GM10248 (cell line): ENCODE data around the gene VENTX.
"Not testable (repeated sequence)": the region's sequence is repeated elsewhere in the genome, so short reads cannot be mapped to it uniquely, and the experiment has no call there.

Source experiments
- CTCF ChIA-PET: fragments of 300-600 bp; sonication (Branson Sonifier 250); formaldehyde crosslinking; extraction: SDS; loops from one replicate; lab custom pipeline; 2021; ENCODE audit warnings: antibody characterized with exemption; lab: Yijun Ruan, JAX
- POLR2A ChIA-PET: fragments of 350-650 bp; sonication (Branson Sonifier 250); formaldehyde crosslinking; extraction: SDS; loops from one replicate; lab custom pipeline; 2020; ENCODE audit warnings: antibody characterized with exemption; lab: Yijun Ruan, JAX
- DNase-seq: peaks from one replicate; pipeline ENCODE4 v3.0.0; 2012; ENCODE audit errors: extremely low spot score
- CTCF ChIP-seq: IDR thresholded peaks from 2 replicates; pipeline ENCODE4 v1.5.1; 2012; ENCODE audit warnings: mild to moderate bottlenecking, low read depth; ENCODE audit errors: extremely low read depth, missing control alignments, control extremely low read depth

VENTX gene

DNA sequence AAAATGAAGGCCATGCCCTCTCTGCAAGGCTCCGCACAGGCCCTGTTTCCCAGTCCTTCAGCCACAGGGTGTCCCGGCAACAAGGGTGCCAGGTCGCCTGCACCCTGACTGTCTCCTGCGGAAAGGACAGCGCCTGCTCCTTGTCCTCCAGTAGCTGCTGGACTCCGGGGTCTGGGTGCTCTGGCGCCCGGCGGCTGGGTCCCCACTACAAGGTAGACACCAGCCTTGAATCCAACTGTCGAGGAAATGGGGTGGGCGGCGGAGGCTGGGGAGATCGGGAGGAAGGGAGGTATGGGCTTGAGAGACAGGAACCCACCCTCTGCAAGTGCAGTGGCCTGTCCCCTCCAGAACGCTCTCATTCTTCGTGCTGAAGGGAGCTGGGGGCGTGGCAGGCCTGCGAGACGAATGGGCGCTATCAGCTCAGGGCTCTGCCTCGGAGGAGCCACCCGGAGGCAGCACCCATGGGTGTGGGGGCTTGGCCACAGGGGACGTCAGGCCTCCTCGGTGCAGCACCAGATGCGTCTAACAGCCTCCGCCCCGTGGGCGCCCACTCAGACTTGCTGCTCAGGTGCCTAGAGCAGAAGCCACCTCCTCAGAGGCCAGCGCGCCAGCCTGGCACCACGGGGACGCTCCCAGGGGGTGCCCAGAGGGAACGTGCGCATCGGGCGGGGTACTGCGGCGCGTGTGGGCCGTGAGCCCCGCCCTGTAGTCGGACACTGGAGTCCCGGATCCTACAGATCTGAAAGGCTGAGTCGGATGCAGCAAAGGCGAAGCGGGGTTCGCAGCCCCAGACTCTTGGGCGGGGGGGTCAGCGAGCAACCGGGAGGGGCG is 23.5 kb downstream of the VENTX start:
- ChIA-PET POLR2A (interaction anchor here (0.5 to 1.0 kb wide), 2 partner anchors 14 to 86 kb away, joined by 3 read pairs; partner anchors contain the start of gene PRAP1), CTCF (interaction anchor here (2.2 kb wide), 1 partner anchor 46 kb away, joined by 7 read pairs; no protein-coding TSS in a partner anchor)
- peak; percentile 77 for DNase-seq
- TF ChIP-seq CTCF, result peak; percentile 16

DNA sequence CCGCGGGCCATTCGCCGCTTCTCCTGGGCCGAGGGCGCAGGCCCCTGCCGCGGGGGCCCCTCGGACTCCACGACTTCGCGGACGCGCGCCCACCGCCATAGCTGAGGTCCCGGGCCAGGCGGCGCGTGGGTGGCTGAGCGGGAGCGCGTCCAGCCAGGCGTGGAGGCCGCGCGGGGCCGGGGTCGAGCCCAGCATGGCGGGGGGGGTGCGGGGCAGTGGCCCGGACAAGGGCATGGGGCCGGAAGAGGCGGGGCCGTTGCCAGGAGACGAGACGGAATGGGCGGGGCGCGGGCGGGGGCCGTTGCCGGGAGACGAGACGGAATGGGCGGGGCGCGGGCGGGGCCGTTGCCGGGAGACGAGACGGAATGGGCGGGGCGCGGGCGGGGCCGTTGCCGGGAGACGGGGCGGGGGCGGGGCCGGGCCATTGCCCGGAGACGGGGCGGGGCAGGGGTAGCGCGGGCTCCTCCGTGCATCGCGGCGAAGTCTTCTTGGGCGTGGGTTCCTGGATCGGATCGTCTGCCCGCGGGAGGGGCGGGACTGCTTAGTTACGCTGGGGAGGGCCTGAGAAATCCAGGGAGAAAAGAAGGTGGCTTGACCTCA is 24.2 kb downstream of the VENTX start:
- peak; percentile 95 for DNase-seq
- no peak for TF ChIP-seq CTCF
- CTCF ChIA-PET, result interaction anchor here (2.2 to 4.1 kb wide), 2 partner anchors 13 to 45 kb away, joined by 7 to 21 read pairs; no protein-coding TSS in a partner anchor
- POLR2A ChIA-PET, result interaction anchor here (0.5 to 1.0 kb wide), 2 partner anchors 13 to 85 kb away, joined by 3 read pairs; partner anchors contain the start of gene PRAP1

DNA sequence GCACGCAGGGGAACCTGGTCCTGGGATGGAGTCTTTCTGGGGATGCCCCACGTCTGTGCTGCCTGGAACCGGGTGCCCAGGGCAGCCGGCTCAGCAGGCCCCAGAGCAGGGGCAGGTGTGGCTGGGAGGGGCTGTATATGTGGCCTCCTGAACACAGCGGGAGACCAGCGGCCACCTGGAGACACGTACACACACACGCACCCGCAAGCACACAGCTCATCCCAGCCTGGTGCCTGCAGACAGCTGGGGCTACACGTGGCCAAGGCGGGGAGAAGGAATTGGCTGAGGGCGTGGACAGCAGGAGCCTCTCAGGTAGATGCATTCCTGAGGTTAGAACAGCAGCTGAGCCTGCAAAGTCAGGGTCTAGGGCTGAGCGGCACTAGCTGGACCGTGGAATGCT is 25.0 kb downstream of the VENTX start:
- TF ChIP-seq CTCF, result no peak
- ChIA-PET CTCF (interaction anchor here (1.0 to 4.1 kb wide), 3 partner anchors 12 to 45 kb away, joined by 3 to 21 read pairs (median 5); no protein-coding TSS in a partner anchor), POLR2A (interaction anchor here (1.2 kb wide), 1 partner anchor 13 kb away, joined by 3 read pairs; no protein-coding TSS in a partner anchor)
- no peak for DNase-seq

- CTCF ChIA-PET, result interaction anchor here (0.7 to 4.1 kb wide), 6 partner anchors 11 to 51 kb away, joined by 3 to 21 read pairs (median 4); no protein-coding TSS in a partner anchor
- POLR2A ChIA-PET, result no interaction called here
Measured at GRCh38 chr10:133263674-133264073, 26.0 kb downstream of the VENTX start.

GRCh38 chr10:133264461-133264860 is 26.8 kb downstream of the VENTX start:
- POLR2A ChIA-PET, result no interaction called here

More at GRCh38 chr10:133263674-133264073, 26.0 kb downstream of the VENTX start:
- no peak for TF ChIP-seq CTCF
- no peak for DNase-seq

GRCh38 chr10:133265052-133265451 is 27.4 kb downstream of the VENTX start:
- CTCF ChIA-PET, result interaction anchor here (4.1 kb wide), 1 partner anchor 10 kb away, joined by 21 read pairs; no protein-coding TSS in a partner anchor
- POLR2A ChIA-PET, result not testable (repeated sequence)

More at GRCh38 chr10:133264461-133264860, 26.8 kb downstream of the VENTX start:
- no peak for TF ChIP-seq CTCF
- CTCF ChIA-PET, result interaction anchor here (0.7 to 4.1 kb wide), 5 partner anchors 11 to 50 kb away, joined by 3 to 21 read pairs (median 4); no protein-coding TSS in a partner anchor
- DNase-seq, result no peak

More at GRCh38 chr10:133265052-133265451, 27.4 kb downstream of the VENTX start:
- not testable (repeated sequence) for DNase-seq
